GM23338 (cell line): ENCODE data around the gene ABCC3.
A peak's percentile ranks its signal among the peaks of the same experiment; 100 is the strongest.

Source experiments
- CREB1 ChIP-seq: fragments of 250-450 bp; sonication (Bioruptor Pico); IDR thresholded peaks from 2 replicates; pipeline ENCODE4 v1.5.0; 2020; ENCODE audit warnings: low read depth, mild to moderate bottlenecking, moderate library complexity
- EZH2 ChIP-seq: fragments of 200-600 bp; sonication (generic); IDR thresholded peaks from one replicate; pipeline ENCODE4 v1.8.0; 2017; ENCODE audit warnings: antibody characterized with exemption, mild to moderate bottlenecking, low read depth; ENCODE audit not compliant: unreplicated experiment
- EZH2phosphoT487 ChIP-seq: fragments of 200-600 bp; sonication (generic); IDR thresholded peaks from one replicate; pipeline ENCODE4 v1.8.1; 2018; ENCODE audit warnings: antibody characterized with exemption; ENCODE audit not compliant: unreplicated experiment
- POLR2AphosphoS5 ChIP-seq: IDR thresholded peaks from 2 replicates; pipeline ENCODE4 v1.6.1; 2016; ENCODE audit warnings: antibody characterized with exemption, low read depth
- TF ChIP-seq, protein P1 (sequence below), 2 experiments: fragments of 200-600 bp in 1 of 2; sonication (generic) in 1 of 2; conservative IDR thresholded peaks; 2 replicates each; pipeline versions ENCODE4 v1.5.1 to v1.6.1; 2016 to 2017; ENCODE audit warnings: antibody characterized with exemption in 2 of 2, low read depth in 2 of 2, mild to moderate bottlenecking in 2 of 2, moderate library complexity in 1 of 2
- TF ChIP-seq, protein P2 (sequence below): IDR thresholded peaks from one replicate; pipeline ENCODE4 v1.6.1; 2018; ENCODE audit warnings: antibody characterized with exemption; ENCODE audit not compliant: unreplicated experiment

DNA sequence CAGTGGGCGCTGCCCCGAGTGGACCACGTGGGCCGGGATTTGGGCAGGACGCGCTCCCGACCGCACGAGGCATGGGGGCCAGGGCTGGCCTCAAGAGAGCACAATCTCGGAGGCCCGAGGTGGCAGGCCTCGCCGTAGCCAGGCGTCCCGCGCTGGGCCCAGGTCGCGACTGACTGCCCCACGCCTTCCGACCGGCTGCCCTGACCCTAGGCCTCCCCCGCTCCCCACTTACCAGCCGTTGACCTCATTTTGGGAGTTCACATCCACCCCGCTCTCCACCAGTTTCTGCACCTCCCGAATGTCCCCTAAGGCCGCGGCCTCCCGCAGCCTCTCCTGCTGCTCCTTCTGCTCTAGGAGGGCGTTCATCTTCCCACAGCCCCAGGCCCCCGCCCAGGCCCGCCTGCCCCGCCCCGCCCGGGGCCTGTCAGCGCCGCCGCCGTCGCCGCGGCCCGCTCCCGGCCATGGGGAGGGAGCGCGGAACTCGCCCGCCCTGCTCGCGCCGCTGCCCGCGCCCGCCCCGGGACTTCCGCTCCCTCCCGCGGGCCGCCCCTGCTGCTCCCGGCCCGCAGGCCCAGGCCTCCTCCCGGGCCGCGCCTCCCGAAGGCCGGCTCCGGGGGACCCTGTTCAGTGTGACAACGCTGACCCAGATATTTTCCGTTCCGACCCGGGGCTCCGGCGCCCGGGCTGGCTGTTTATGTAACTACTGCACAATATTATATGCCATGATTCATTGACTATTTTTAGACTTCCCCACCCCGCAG, 72.8 kb downstream of the ABCC3 start, which contains the start of gene ANKRD40:
- TF ChIP-seq POLR2AphosphoS5 = 0 out of 2 replicates have a peak, but pooled peaks have one; percentile 20
- TF ChIP-seq, protein P1, sequence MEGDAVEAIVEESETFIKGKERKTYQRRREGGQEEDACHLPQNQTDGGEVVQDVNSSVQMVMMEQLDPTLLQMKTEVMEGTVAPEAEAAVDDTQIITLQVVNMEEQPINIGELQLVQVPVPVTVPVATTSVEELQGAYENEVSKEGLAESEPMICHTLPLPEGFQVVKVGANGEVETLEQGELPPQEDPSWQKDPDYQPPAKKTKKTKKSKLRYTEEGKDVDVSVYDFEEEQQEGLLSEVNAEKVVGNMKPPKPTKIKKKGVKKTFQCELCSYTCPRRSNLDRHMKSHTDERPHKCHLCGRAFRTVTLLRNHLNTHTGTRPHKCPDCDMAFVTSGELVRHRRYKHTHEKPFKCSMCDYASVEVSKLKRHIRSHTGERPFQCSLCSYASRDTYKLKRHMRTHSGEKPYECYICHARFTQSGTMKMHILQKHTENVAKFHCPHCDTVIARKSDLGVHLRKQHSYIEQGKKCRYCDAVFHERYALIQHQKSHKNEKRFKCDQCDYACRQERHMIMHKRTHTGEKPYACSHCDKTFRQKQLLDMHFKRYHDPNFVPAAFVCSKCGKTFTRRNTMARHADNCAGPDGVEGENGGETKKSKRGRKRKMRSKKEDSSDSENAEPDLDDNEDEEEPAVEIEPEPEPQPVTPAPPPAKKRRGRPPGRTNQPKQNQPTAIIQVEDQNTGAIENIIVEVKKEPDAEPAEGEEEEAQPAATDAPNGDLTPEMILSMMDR (conservative IDR thresholded peaks at IDR 0.05; ENCODE audit: low read depth in 2 of 2) = no peak
- TF ChIP-seq, protein P2, sequence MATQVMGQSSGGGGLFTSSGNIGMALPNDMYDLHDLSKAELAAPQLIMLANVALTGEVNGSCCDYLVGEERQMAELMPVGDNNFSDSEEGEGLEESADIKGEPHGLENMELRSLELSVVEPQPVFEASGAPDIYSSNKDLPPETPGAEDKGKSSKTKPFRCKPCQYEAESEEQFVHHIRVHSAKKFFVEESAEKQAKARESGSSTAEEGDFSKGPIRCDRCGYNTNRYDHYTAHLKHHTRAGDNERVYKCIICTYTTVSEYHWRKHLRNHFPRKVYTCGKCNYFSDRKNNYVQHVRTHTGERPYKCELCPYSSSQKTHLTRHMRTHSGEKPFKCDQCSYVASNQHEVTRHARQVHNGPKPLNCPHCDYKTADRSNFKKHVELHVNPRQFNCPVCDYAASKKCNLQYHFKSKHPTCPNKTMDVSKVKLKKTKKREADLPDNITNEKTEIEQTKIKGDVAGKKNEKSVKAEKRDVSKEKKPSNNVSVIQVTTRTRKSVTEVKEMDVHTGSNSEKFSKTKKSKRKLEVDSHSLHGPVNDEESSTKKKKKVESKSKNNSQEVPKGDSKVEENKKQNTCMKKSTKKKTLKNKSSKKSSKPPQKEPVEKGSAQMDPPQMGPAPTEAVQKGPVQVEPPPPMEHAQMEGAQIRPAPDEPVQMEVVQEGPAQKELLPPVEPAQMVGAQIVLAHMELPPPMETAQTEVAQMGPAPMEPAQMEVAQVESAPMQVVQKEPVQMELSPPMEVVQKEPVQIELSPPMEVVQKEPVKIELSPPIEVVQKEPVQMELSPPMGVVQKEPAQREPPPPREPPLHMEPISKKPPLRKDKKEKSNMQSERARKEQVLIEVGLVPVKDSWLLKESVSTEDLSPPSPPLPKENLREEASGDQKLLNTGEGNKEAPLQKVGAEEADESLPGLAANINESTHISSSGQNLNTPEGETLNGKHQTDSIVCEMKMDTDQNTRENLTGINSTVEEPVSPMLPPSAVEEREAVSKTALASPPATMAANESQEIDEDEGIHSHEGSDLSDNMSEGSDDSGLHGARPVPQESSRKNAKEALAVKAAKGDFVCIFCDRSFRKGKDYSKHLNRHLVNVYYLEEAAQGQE = no peak
- TF ChIP-seq CREB1 = 0 out of 2 replicates have a peak, but pooled peaks have one; percentile 22
- no peak for TF ChIP-seq EZH2
- TF ChIP-seq EZH2phosphoT487 = no peak
